ENCODE measurements around the gene HDAC4. TPM values are rescaled to one million over a fixed set of nuclear protein-coding genes. Genes with fewer than 3 reads are reported as not detected.

Gene HDAC4
- total RNA-seq, 4 donors from 2014 or later: 12.9 to 91.6 (median 39.8) TPM

GRCh38 chr2:239294571-239295054 is 106.2 kb downstream of the HDAC4 start:
- Histone ChIP-seq H3K27me3 (no peaks in the 10 kb centered on the region), H3K27ac (no peak overlapping the region), H3K36me3 (no peaks in the 10 kb centered on the region), H3K9me3 (no peaks in the 10 kb centered on the region), H3K4me1 (peaks cover 8 to 31% of the 10 kb centered on the region in 2 donors), H3K4me3 (replicated peaks in 1 of 3) (no peak overlapping the region)
- no peak for TF ChIP-seq POLR2A (IDR thresholded peaks at IDR 0.05)
- TF ChIP-seq CTCF (IDR thresholded peaks at IDR 0.05): no peak
- WGBS, 2 donors: 94 to 100% methylated on average over 4 to 12 of the region's 14 CpGs
- intact Hi-C loops (cut with DNase I): no loop called here
- DNase-seq: no peak

GRCh38 chr2:239293775-239294430 is 106.9 kb downstream of the HDAC4 start:
- intact Hi-C loops (cut with DNase I): no loop called here
- H3K27ac ChIP-seq: no peak overlapping the region
- H3K36me3 ChIP-seq: no peaks in the 10 kb centered on the region
- no peak for DNase-seq
- TF ChIP-seq POLR2A (IDR thresholded peaks at IDR 0.05) (no peak), CTCF (IDR thresholded peaks at IDR 0.05) (no peak)
- no peaks in the 10 kb centered on the region for H3K27me3 ChIP-seq
- H3K9me3 ChIP-seq: no peaks in the 10 kb centered on the region
- 85 to 88% methylated on average over 15 of the region's 15 CpGs for WGBS, 2 donors
- no peak overlapping the region for H3K4me3 ChIP-seq (replicated peaks in 1 of 3)
- H3K4me1 ChIP-seq: peaks cover 8 to 31% of the 10 kb centered on the region in 2 donors

GRCh38 chr2:239292959-239293774 is 107.7 kb downstream of the HDAC4 start:
- intact Hi-C loops (cut with DNase I): no loop called here
- Histone ChIP-seq H3K27ac (no peak overlapping the region), H3K27me3 (no peaks in the 10 kb centered on the region), H3K4me1 (peaks cover 8 to 31% of the 10 kb centered on the region in 2 donors), H3K9me3 (no peaks in the 10 kb centered on the region), H3K4me3 (replicated peaks in 1 of 3) (no peak overlapping the region), H3K36me3 (no peaks in the 10 kb centered on the region)
- WGBS, 2 donors: 90 to 91% methylated on average over 15 of the region's 15 CpGs
- TF ChIP-seq CTCF (IDR thresholded peaks at IDR 0.05) (no peak), POLR2A (IDR thresholded peaks at IDR 0.05) (no peak)
- DNase-seq: no peak

GRCh38 chr2:239292531-239292930 is 108.3 kb downstream of the HDAC4 start:
- intact Hi-C loops (cut with DNase I): no loop called here
- Histone ChIP-seq H3K27me3 (no peaks in the 10 kb centered on the region), H3K4me1 (peaks cover 8 to 31% of the 10 kb centered on the region in 2 donors), H3K9me3 (no peaks in the 10 kb centered on the region), H3K27ac (no peak overlapping the region), H3K4me3 (replicated peaks in 1 of 3) (no peak overlapping the region), H3K36me3 (no peaks in the 10 kb centered on the region)
- WGBS, 2 donors: 82 to 87% methylated on average over 5 of the region's 5 CpGs
- DNase-seq: no peak
- TF ChIP-seq POLR2A (IDR thresholded peaks at IDR 0.05): no peak
- no peak for TF ChIP-seq CTCF (IDR thresholded peaks at IDR 0.05)
